Stimulated activated CD8-positive, alpha-beta memory T cell treated with anti-CD3 and anti-CD28 coated beads, Interleukin-15, amount 100 ng/mL, for 1 hour (primary cell): ENCODE results near the gene NOX3.

Source experiments
- DNase-seq: peaks from one replicate; pipeline ENCODE4 v3.0.0-alpha.2; 2020; ENCODE audit warnings: low read depth

The NOX3 gene

GRCh38 chr6:155399062-155399744, 56.4 kb downstream of the NOX3 start:
- no peak for DNase-seq

- DNase-seq: no peak
These were observed 57.0 kb downstream of the NOX3 start for GRCh38 chr6:155398701-155399061.

GRCh38 chr6:155398221-155398620, 57.4 kb downstream of the NOX3 start:
- no peak for DNase-seq

GRCh38 chr6:155397172-155397705, 58.4 kb downstream of the NOX3 start:
- no peak for DNase-seq

- DNase-seq: no peak
These were observed 59.0 kb downstream of the NOX3 start for GRCh38 chr6:155396605-155397004.

- DNase-seq: no peak
These were observed 60.3 kb downstream of the NOX3 start for GRCh38 chr6:155395339-155395738.

- no peak for DNase-seq
These were observed 66.5 kb downstream of the NOX3 start for GRCh38 chr6:155389130-155389529.

- no peak for DNase-seq
These were observed 67.0 kb downstream of the NOX3 start for GRCh38 chr6:155388591-155388990.

- no peak for DNase-seq
These were observed 68.2 kb downstream of the NOX3 start for GRCh38 chr6:155387481-155387880.

- no peak for DNase-seq
These were observed 71.2 kb downstream of the NOX3 start for GRCh38 chr6:155384321-155384952.

- no peak for DNase-seq
These were observed 71.7 kb downstream of the NOX3 start for GRCh38 chr6:155383913-155384312.

GRCh38 chr6:155382338-155382685, 73.3 kb downstream of the NOX3 start:
- no peak for DNase-seq

GRCh38 chr6:155381673-155382337, 73.8 kb downstream of the NOX3 start:
- no peak for DNase-seq

GRCh38 chr6:155380666-155381332, 74.8 kb downstream of the NOX3 start:
- no peak for DNase-seq

- DNase-seq: no peak
These were observed 76.9 kb downstream of the NOX3 start for GRCh38 chr6:155378724-155379123.

- no peak for DNase-seq
These were observed 77.4 kb downstream of the NOX3 start for GRCh38 chr6:155378276-155378675.

GRCh38 chr6:155377061-155377460, 78.6 kb downstream of the NOX3 start:
- DNase-seq: no peak

- no peak for DNase-seq
These were observed 79.8 kb downstream of the NOX3 start for GRCh38 chr6:155375801-155376200.

- DNase-seq: no peak
These were observed 81.0 kb downstream of the NOX3 start for GRCh38 chr6:155374681-155375080.

GRCh38 chr6:155373276-155373675, 82.4 kb downstream of the NOX3 start:
- DNase-seq: no peak

- DNase-seq: no peak
These were observed 83.4 kb downstream of the NOX3 start for GRCh38 chr6:155372256-155372655.

GRCh38 chr6:155371230-155371629, 84.4 kb downstream of the NOX3 start:
- no peak for DNase-seq

- no peak for DNase-seq
These were observed 89.3 kb downstream of the NOX3 start for GRCh38 chr6:155366325-155366724.
